ENCODE measurements around the gene APOA1. TPM values are rescaled to one million over a fixed set of nuclear protein-coding genes. Genes with fewer than 3 reads are reported as not detected.

APOA1 gene
- total RNA-seq, 4 donors from 2014 or later: 1.2 to 11.6 (median 2.9) TPM; not detected in 1

- 84% methylated on average over 10 of the region's 13 CpGs for WGBS
- Histone ChIP-seq H3K4me1 (peaks cover 13% of the 10 kb centered on the region), H3K4me3 (no peak overlapping the region), H3K36me3 (no peaks in the 10 kb centered on the region), H3K27ac (no peak overlapping the region), H3K27me3 (no peaks in the 10 kb centered on the region), H3K9me3 (no peaks in the 10 kb centered on the region)
- TF ChIP-seq POLR2AphosphoS5 (IDR thresholded peaks at IDR 0.05) (no peak), EP300 (IDR thresholded peaks at IDR 0.05) (no peak), CTCF (IDR thresholded peaks at IDR 0.05) (no peak), POLR2A (IDR thresholded peaks at IDR 0.05) (no peak)
- DNase-seq (ENCODE audit: low spot score in 2 of 2): no peak
Measured at GRCh38 chr11:116832350-116833290, 4.8 kb downstream of the APOA1 start.

GRCh38 chr11:116831790-116832349 is 5.6 kb downstream of the APOA1 start:
- Histone ChIP-seq H3K9me3 (no peaks in the 10 kb centered on the region), H3K4me1 (peaks cover 13% of the 10 kb centered on the region)
- 83% methylated on average over 3 of the region's 7 CpGs for WGBS

GRCh38 chr11:116830184-116830912 is 7.1 kb downstream of the APOA1 start:
- peaks cover 2% of the 10 kb centered on the region for H3K4me1 ChIP-seq
- no peak for DNase-seq (ENCODE audit: low spot score in 2 of 2)
- H3K36me3 ChIP-seq: no peaks in the 10 kb centered on the region
- H3K4me3 ChIP-seq: no peak overlapping the region
- 94% methylated on average over 12 of the region's 17 CpGs for WGBS
- H3K27me3 ChIP-seq: no peaks in the 10 kb centered on the region
- no peaks in the 10 kb centered on the region for H3K9me3 ChIP-seq
- no peak overlapping the region for H3K27ac ChIP-seq
- no peak for TF ChIP-seq CTCF (IDR thresholded peaks at IDR 0.05)
- TF ChIP-seq POLR2A (IDR thresholded peaks at IDR 0.05): no peak
- no peak for TF ChIP-seq POLR2AphosphoS5 (IDR thresholded peaks at IDR 0.05)
- TF ChIP-seq EP300 (IDR thresholded peaks at IDR 0.05): no peak

More at GRCh38 chr11:116831790-116832349, 5.6 kb downstream of the APOA1 start:
- no peaks in the 10 kb centered on the region for H3K27me3 ChIP-seq
- H3K4me3 ChIP-seq: no peak overlapping the region
- H3K36me3 ChIP-seq: no peaks in the 10 kb centered on the region
- DNase-seq (ENCODE audit: low spot score in 2 of 2): no peak
- TF ChIP-seq POLR2AphosphoS5 (IDR thresholded peaks at IDR 0.05) (no peak), POLR2A (IDR thresholded peaks at IDR 0.05) (no peak), EP300 (IDR thresholded peaks at IDR 0.05) (no peak), CTCF (IDR thresholded peaks at IDR 0.05) (no peak)
- H3K27ac ChIP-seq: no peak overlapping the region

DNA sequence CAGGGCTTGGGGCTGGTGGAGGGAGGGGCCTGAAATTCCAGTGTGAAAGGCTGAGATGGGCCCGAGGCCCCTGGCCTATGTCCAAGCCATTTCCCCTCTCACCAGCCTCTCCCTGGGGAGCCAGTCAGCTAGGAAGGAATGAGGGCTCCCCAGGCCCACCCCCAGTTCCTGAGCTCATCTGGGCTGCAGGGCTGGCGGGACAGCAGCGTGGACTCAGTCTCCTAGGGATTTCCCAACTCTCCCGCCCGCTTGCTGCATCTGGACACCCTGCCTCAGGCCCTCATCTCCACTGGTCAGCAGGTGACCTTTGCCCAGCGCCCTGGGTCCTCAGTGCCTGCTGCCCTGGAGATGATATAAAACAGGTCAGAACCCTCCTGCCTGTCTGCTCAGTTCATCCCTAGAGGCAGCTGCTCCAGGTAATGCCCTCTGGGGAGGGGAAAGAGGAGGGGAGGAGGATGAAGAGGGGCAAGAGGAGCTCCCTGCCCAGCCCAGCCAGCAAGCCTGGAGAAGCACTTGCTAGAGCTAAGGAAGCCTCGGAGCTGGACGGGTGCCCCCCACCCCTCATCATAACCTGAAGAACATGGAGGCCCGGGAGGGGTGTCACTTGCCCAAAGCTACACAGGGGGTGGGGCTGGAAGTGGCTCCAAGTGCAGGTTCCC is 7.8 kb downstream of the APOA1 start, which contains the start of gene APOC3:
Gene APOC3, plus strand, starts transcription at position 383 of the 659 bp plus-strand sequence. CDS start 676 bp downstream, outside the sequence.
- 73% methylated on average over 9 of the region's 9 CpGs for WGBS

More for the DNA sequence above, 7.8 kb downstream of the APOA1 start, which contains the start of gene APOC3:
- no peaks in the 10 kb centered on the region for H3K4me1 ChIP-seq
- no peaks in the 10 kb centered on the region for H3K27me3 ChIP-seq
- no peak within 1 kb of the TSS for H3K4me3 ChIP-seq
- H3K36me3 ChIP-seq: no peaks in the 10 kb centered on the region
- no peak for DNase-seq (ENCODE audit: low spot score in 2 of 2)
- no peak for TF ChIP-seq CTCF (IDR thresholded peaks at IDR 0.05)
- TF ChIP-seq POLR2A (IDR thresholded peaks at IDR 0.05): no peak
- TF ChIP-seq POLR2AphosphoS5 (IDR thresholded peaks at IDR 0.05): no peak
- no peak for TF ChIP-seq EP300 (IDR thresholded peaks at IDR 0.05)
- no peak within 1 kb of the TSS for H3K27ac ChIP-seq
- H3K9me3 ChIP-seq: no peaks in the 10 kb centered on the region
